ENCODE data around the gene JAK1.

The JAK1 gene

DNA sequence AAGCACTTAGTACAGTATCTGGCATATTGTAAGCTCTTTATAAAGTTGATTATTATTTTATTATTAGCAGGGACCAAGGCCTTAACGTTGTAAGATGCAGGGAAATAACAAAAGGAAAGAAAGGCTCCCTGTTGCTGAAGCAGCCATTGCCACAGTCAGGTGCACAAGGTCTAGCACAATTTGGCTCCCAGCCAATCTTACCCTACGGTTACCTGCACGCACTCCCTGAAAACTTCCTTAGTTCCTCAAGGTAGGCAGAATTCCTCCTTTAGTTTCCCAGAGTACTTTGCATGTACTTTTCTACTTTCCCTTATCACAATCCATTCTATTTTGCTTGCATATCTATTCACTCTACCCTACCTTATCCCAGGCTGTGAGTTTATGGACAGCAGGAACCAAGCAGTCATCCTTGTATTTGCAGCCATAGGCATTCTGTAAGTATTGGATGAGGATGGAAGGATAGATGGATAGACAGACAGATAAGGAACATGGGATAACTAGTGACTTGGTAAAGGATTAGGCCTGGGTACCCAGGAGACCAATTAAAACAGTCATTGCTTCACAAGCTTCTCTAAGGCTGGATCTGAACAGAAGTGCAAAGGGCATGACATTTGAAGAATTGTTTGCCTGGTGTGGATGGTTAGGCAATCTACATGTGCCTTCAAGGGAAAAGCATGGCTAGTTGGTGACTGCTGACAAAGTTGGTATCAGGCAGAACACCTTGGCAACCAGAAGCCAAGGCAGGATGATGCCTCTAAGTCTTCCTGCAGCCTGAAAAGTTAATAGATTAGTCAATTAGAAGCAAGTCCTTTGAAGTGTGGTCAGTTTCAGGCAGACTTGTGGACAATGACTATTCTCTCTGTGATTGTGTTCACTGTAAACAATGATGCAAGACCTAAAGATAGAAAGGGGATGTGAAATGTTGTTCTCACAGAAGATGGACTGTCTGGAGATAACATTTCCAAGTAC is 20.8 kb upstream of the JAK1 start:
- TF ChIP-seq, protein P1, sequence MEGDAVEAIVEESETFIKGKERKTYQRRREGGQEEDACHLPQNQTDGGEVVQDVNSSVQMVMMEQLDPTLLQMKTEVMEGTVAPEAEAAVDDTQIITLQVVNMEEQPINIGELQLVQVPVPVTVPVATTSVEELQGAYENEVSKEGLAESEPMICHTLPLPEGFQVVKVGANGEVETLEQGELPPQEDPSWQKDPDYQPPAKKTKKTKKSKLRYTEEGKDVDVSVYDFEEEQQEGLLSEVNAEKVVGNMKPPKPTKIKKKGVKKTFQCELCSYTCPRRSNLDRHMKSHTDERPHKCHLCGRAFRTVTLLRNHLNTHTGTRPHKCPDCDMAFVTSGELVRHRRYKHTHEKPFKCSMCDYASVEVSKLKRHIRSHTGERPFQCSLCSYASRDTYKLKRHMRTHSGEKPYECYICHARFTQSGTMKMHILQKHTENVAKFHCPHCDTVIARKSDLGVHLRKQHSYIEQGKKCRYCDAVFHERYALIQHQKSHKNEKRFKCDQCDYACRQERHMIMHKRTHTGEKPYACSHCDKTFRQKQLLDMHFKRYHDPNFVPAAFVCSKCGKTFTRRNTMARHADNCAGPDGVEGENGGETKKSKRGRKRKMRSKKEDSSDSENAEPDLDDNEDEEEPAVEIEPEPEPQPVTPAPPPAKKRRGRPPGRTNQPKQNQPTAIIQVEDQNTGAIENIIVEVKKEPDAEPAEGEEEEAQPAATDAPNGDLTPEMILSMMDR (conservative IDR thresholded peaks at IDR 0.05; ENCODE audit: control insufficient read depth, insufficient read depth, low read depth, low read length), result no peak
- DNase-seq (ENCODE audit: low read depth), result peak; percentile 45
- no peak overlapping the region for H3K4me3 ChIP-seq (ENCODE audit: control insufficient read depth, low read depth, low read length)

DNA sequence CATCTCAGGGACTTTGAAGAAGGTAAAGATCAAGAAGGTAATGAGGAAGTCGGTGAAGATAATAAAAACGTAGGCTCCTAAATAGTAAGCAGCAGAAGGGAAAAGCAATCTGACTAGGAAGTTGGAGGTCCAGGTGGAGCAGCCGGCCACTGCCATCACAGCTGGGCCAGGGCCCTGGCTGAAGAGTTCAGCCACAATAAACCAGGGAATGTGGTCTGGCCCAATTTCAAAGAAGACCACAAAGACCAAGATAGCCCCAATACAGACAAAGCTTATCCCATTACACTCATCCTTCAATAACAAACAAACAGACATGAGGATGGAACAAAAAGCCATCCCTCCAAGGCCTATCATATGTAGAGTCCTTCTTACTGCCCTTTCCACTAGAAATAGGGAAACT is 18.4 kb upstream of the JAK1 start:
- no peak for DNase-seq (ENCODE audit: low read depth)
- TF ChIP-seq, protein P1 (conservative IDR thresholded peaks at IDR 0.05; ENCODE audit: control insufficient read depth, insufficient read depth, low read depth, low read length), result no peak

DNA sequence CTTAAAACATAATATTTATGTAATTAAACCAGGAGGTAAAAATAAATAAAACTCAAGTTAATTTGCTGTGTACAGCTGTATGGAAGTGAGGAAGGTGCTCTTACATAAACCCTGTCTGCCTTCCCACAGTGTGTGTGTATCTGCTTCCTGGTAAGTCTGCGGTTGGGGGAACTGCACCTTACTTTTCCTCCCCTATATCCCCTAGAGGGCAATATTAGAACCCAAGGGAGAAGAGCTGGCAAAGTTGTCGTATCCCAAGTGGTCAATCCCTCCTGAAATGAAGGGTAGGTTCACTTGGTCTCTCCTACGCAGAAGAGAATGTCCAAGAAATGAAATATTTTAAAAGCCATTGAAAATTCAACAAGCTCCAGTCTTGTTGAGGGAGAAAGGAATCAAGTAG is 17.8 kb upstream of the JAK1 start:
- H3K4me3 ChIP-seq (ENCODE audit: control insufficient read depth, low read depth, low read length), result no peak overlapping the region
- DNase-seq (ENCODE audit: low read depth), result no peak
- TF ChIP-seq, protein P1 (conservative IDR thresholded peaks at IDR 0.05; ENCODE audit: control insufficient read depth, insufficient read depth, low read depth, low read length), result no peak

More for the DNA sequence above, 18.4 kb upstream of the JAK1 start:
- no peak overlapping the region for H3K4me3 ChIP-seq (ENCODE audit: control insufficient read depth, low read depth, low read length)

DNA sequence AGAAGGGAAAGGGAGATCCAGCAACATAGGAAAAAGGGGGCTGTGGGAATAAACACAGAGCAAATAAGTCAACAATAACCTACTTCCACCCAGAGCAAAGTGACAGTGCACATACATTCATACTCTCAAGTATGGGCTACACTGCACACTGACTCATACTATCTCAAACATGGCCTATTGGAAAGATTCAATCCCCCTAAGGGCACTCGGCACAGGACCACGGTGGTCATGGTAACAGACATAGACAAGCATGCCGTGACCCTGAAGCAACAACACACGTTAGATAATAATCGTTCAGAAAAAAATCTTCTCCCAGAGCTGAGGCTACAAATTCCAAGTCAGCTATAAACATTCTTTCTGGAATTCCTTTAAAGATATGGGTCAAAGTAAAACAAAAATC is 16.8 kb upstream of the JAK1 start:
- peak; percentile 56 for DNase-seq (ENCODE audit: low read depth)
- TF ChIP-seq, protein P1 (conservative IDR thresholded peaks at IDR 0.05; ENCODE audit: control insufficient read depth, insufficient read depth, low read depth, low read length), result no peak
- no peak overlapping the region for H3K4me3 ChIP-seq (ENCODE audit: control insufficient read depth, low read depth, low read length)

DNA sequence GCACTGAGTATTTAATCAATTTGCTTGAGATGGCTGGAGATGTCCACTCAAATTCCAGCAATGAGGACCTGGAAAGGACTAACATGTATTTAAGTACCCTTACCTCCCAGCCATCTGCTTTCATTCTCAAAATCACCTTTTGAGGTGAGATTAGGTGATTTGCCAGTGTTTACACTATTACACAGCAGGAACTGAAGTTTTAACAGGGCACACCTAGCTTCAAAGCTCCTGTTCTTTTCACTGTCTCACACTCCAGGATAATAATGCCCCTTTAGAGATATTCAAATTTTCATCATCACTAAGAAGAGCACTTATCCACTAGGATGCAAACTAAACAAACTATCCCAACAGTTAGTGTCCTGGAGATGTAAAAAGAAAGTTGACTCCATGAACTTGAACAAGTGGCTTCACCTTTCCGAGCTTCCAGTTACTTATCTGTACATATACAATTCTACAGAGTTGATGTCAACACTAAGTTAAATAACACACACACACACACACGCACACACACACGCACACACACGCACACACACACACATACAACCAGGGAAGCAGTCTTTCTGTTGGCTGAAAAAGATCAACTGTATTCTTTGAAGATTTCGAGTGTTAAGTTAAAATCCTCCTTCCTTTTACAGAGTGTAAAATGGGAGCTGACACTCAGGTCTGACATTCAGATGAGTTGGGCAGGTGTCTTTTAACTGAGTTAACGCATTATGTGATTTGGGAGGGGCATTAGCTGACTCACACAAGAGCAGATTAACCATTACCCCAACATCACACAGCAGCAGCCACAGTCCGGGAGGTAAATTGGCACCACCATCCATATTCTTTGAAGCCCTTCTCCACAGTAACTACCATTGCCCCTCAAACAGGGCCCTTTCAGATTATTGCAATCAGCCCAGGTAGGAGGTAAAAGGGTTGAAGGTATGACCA is 15.5 kb upstream of the JAK1 start:
- TF ChIP-seq, protein P1 (conservative IDR thresholded peaks at IDR 0.05; ENCODE audit: control insufficient read depth, insufficient read depth, low read depth, low read length), result no peak
- no peak for DNase-seq (ENCODE audit: low read depth)
- H3K4me3 ChIP-seq (ENCODE audit: control insufficient read depth, low read depth, low read length), result no peak overlapping the region

DNA sequence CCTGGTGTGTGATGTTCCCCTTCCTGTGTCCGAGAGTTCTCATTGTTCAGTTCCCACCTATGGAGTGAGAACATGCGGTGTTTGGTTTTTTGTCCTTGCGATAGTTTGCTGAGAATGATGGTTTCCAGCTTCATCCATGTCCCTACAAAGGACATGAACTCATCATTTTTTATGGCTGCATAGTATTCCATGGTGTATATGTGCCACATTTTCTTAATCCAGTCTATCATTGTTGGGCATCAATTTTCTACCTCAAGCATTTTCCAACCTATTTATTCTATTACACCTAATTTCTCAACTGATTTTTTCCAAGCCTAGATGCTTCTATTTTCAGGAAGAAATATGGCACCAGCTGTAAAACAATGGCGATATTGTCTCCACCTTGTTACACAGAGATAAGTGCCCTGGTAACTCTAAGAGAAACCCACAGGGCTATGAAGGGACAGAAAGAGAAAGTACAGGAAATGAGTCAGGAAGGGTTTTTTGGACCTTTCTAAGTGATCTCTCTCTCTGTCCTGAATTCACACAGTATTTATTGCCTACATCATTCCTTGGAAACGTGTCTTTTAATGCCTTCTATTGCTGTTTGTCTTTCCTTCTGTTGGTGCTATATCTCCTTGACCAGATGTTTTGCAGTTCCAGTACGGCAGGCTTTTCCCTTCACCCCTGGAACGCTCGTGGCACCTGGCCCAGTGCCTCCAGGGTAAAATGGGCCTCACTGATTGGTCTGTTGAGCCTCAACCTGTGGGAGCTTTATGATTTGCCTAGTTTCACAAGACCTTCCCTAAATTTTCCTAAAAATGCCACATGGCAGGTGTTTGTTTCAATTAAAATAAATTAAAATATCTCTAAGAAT is 14.6 kb upstream of the JAK1 start:
- H3K4me3 ChIP-seq (ENCODE audit: control insufficient read depth, low read depth, low read length), result no peak overlapping the region
- TF ChIP-seq, protein P1 (conservative IDR thresholded peaks at IDR 0.05; ENCODE audit: control insufficient read depth, insufficient read depth, low read depth, low read length), result no peak
- DNase-seq (ENCODE audit: low read depth), result peak; percentile 14
